HG03571 (cell line): ENCODE results near the gene PDE4DIP.
"Not testable (repeated sequence)": the region's sequence is repeated elsewhere in the genome, so short reads cannot be mapped to it uniquely, and the experiment has no call there.

Source experiments
- ATAC-seq: cut with Tn5 transposase; IDR thresholded peaks from one replicate; pipeline ENCODE4 v1.9.1; 2021; ENCODE audit not compliant: unreplicated experiment

Gene PDE4DIP

GRCh38 chr1:148969126-148969525 lies 124.9 kb downstream of the PDE4DIP start:
- not testable (repeated sequence) for ATAC-seq

- not testable (repeated sequence) for ATAC-seq
Measured at GRCh38 chr1:148975453-148975852, 131.2 kb downstream of the PDE4DIP start.

GRCh38 chr1:148975866-148976537 lies 131.8 kb downstream of the PDE4DIP start:
- ATAC-seq: not testable (repeated sequence)

GRCh38 chr1:148977785-148978184 lies 133.6 kb downstream of the PDE4DIP start:
- not testable (repeated sequence) for ATAC-seq

- ATAC-seq: not testable (repeated sequence)
Measured at GRCh38 chr1:148989378-148989777, 145.2 kb downstream of the PDE4DIP start.

GRCh38 chr1:148990233-148990788 lies 146.1 kb downstream of the PDE4DIP start:
- ATAC-seq: not testable (repeated sequence)

- not testable (repeated sequence) for ATAC-seq
Measured at GRCh38 chr1:148991818-148992217, 147.6 kb downstream of the PDE4DIP start.

- ATAC-seq: not testable (repeated sequence)
Measured at GRCh38 chr1:148992364-148992763, 148.1 kb downstream of the PDE4DIP start.

- ATAC-seq: not testable (repeated sequence)
Measured at GRCh38 chr1:148996449-148997224, 152.4 kb downstream of the PDE4DIP start.

- ATAC-seq: not testable (repeated sequence)
Measured at GRCh38 chr1:148997405-148997804, 153.2 kb downstream of the PDE4DIP start.

GRCh38 chr1:149002664-149003063 lies 158.4 kb downstream of the PDE4DIP start:
- not testable (repeated sequence) for ATAC-seq

GRCh38 chr1:149008326-149008725 lies 164.1 kb downstream of the PDE4DIP start:
- ATAC-seq: not testable (repeated sequence)

GRCh38 chr1:149008769-149009168 lies 164.5 kb downstream of the PDE4DIP start:
- ATAC-seq: not testable (repeated sequence)

- not testable (repeated sequence) for ATAC-seq
Measured at GRCh38 chr1:149009761-149010160, 165.5 kb downstream of the PDE4DIP start.

- ATAC-seq: not testable (repeated sequence)
Measured at GRCh38 chr1:149012599-149012998, 168.4 kb downstream of the PDE4DIP start.

GRCh38 chr1:149013513-149013912 lies 169.3 kb downstream of the PDE4DIP start:
- ATAC-seq: not testable (repeated sequence)

GRCh38 chr1:149015522-149015921 lies 171.3 kb downstream of the PDE4DIP start:
- ATAC-seq: not testable (repeated sequence)

GRCh38 chr1:149016626-149017025 lies 172.4 kb downstream of the PDE4DIP start:
- not testable (repeated sequence) for ATAC-seq

- not testable (repeated sequence) for ATAC-seq
Measured at GRCh38 chr1:149018577-149018976, 174.3 kb downstream of the PDE4DIP start.

- ATAC-seq: not testable (repeated sequence)
Measured at GRCh38 chr1:149024327-149024726, 180.1 kb downstream of the PDE4DIP start.

- not testable (repeated sequence) for ATAC-seq
Measured at GRCh38 chr1:149033916-149034315, 189.7 kb downstream of the PDE4DIP start.

- ATAC-seq: not testable (repeated sequence)
Measured at GRCh38 chr1:149043056-149043455, 198.8 kb downstream of the PDE4DIP start.
